Stimulated activated naive CD8-positive, alpha-beta T cell treated with anti-CD3 and anti-CD28 coated beads, Interleukin-15, amount 100 ng/mL, for 72 hours (primary cell): ENCODE data around the gene DCDC2C.
"Not testable (repeated sequence)": the region's sequence is repeated elsewhere in the genome, so short reads cannot be mapped to it uniquely, and the experiment has no call there.

Experiments
- ATAC-seq: fragments of 150-1000 bp; cut with Tn5 transposase; 2 replicates; pipeline ENCODE4 v1.10.0; 2021; ENCODE audit warnings: mild to moderate bottlenecking, moderate library complexity
- DNase-seq, 2 donors: peaks; one replicate each; pipeline ENCODE4 v3.0.0; 2021 to 2022
- H3K27ac Mint-ChIP-seq, 2 donors: one replicate each; pipeline ENCODE4 v1.8.0; 2022; ENCODE audit warnings: mild to moderate bottlenecking in 2 of 2, mixed read lengths in 2 of 2, moderate library complexity in 2 of 2
- H3K27me3 Mint-ChIP-seq: one replicate; pipeline ENCODE4 v1.8.0; 2022; ENCODE audit warnings: mixed read lengths
- H3K4me1 Mint-ChIP-seq: one replicate; pipeline ENCODE4 v1.8.0; 2022; ENCODE audit warnings: mild to moderate bottlenecking, mixed read lengths
- H3K4me3 Mint-ChIP-seq, 2 donors: one replicate each; pipeline ENCODE4 v1.8.0; 2022; ENCODE audit warnings: mild to moderate bottlenecking in 2 of 2, mixed read lengths in 2 of 2, moderate library complexity in 1 of 2
- H3K9me3 Mint-ChIP-seq, 2 donors: one replicate each; pipeline ENCODE4 v1.8.0; 2022; ENCODE audit warnings: mixed read lengths in 2 of 2

The DCDC2C gene

DNA sequence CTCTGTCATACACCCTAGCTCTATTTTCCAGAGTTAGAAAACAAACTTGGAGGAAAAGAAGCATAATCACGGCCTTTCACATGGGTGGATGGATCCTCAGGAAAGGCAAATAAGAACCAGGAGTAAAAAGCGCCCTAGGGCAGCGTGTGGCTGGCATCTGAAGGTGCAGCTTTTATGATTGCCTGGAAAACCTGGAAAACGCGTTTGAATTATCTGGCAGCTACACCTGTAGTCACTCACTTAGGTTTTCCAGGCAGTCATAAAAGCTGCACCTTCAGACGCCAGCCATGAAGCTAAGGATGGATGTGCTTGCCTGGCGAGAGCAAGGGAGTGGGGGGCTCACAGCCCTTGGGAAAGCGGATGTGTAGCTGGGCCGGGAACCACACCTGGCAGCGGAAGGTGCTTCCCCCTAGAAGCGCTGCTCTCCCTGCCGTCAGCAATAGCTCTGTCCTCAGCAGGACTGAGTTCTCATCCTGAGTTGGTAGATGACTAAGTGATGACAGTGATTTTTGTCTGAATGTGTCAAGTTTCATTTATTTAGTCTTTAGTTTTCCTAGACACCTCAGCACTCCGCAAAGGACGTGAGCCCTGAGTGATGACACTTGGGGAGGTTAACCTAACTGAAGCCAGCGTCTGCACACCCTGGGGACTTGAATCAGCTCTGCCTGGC is 82.0 kb downstream of the DCDC2C start:
- ATAC-seq (no peak), DNase-seq (no peak)
- Mint-ChIP-seq H3K4me1 (peaks cover 4% of the 10 kb centered on the region), H3K27ac (no peak overlapping the region), H3K9me3 (no peaks in the 10 kb centered on the region), H3K27me3 (no peaks in the 10 kb centered on the region), H3K4me3 (no peak overlapping the region)

DNA sequence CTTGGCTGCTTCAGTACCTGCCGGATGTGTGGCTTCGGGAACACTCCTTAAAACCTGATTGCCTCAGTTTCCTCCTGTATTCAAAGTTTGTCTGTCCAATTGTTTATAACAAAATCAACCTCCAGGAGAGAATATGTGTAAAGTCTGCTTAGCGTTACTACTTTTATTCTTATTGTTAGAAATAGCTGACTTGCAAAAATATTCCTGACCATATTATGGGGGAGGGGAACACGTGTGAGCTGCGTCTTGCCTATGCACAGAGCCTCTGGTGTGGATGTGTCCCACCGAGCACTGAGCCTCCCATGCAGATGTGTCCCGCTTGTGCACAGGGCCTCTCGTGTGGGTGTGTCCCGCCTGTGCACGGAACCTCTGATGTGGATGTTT is 82.5 kb downstream of the DCDC2C start:
- Mint-ChIP-seq H3K9me3 (no peaks in the 10 kb centered on the region), H3K27me3 (no peaks in the 10 kb centered on the region), H3K4me3 (no peak overlapping the region), H3K4me1 (no peaks in the 10 kb centered on the region), H3K27ac (no peak overlapping the region)
- ATAC-seq = no peak
- DNase-seq = no peak

DNA sequence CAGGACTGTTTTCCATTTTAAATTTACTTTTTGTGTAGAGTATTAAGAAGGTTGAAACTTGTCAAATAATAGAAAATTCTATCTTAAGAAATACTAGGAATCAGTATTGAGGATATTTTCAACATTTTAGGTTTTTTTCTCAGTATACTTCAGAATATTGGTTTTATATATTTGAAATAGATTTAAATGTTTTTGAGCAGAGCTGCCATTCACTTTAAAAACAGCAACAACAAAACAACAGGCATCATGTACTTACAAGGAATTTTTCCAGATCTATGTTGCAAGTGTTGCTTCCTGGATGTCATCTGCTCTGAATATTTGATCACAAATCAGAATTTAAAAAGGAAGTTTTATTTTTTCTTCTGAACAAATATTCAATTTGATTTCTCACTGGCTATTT is 84.4 kb downstream of the DCDC2C start:
- no peak for ATAC-seq
- Mint-ChIP-seq H3K9me3 (no peaks in the 10 kb centered on the region), H3K4me3 (no peak overlapping the region), H3K27me3 (no peaks in the 10 kb centered on the region), H3K27ac (no peak overlapping the region), H3K4me1 (no peaks in the 10 kb centered on the region)
- DNase-seq = no peak

DNA sequence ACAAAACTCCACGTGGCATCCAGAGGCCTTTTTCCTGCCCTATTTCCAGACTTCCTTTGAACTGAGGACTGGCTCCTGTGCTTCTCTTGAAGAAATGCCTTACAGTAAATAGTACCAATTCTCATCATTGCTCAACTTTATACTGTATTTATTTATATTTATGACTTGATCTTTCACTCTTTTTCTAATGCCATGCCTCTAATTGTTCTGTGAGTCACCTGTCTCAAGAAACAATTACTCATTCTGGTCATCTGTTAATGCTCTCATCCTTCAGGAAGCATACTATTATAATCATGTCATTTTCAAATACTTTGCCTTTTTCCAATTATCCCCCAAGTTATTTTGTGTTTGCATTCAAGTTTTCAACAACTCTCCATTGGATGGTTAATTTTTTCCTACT is 85.9 kb downstream of the DCDC2C start:
- H3K27ac Mint-ChIP-seq = no peak overlapping the region
- H3K4me1 Mint-ChIP-seq = no peaks in the 10 kb centered on the region
- H3K4me3 Mint-ChIP-seq = no peak overlapping the region
- no peaks in the 10 kb centered on the region for H3K27me3 Mint-ChIP-seq
- DNase-seq = no peak
- no peak for ATAC-seq
- no peaks in the 10 kb centered on the region for H3K9me3 Mint-ChIP-seq

DNA sequence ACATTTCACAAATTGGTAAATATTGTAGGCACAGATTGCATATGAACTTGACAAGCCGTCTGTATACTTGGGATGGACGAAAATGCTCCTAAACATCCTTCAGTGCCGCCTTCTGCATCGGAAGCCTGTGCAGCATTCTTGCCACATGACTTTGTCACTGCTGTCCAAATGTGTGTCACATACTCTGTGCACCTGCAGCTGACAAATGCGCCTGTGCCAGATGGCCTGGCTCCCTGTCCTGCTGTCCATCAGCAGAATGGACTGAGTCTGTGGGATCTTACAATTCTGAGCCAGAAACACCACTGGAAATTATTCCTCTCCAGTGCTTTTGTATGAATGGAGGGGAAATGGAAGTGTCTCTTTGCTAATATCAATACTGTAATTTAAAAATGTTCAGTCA is 89.9 kb downstream of the DCDC2C start:
- Mint-ChIP-seq H3K27ac (no peak overlapping the region), H3K27me3 (no peaks in the 10 kb centered on the region), H3K4me1 (no peaks in the 10 kb centered on the region), H3K9me3 (no peaks in the 10 kb centered on the region), H3K4me3 (no peak overlapping the region)
- DNase-seq (no peak), ATAC-seq (no peak)

DNA sequence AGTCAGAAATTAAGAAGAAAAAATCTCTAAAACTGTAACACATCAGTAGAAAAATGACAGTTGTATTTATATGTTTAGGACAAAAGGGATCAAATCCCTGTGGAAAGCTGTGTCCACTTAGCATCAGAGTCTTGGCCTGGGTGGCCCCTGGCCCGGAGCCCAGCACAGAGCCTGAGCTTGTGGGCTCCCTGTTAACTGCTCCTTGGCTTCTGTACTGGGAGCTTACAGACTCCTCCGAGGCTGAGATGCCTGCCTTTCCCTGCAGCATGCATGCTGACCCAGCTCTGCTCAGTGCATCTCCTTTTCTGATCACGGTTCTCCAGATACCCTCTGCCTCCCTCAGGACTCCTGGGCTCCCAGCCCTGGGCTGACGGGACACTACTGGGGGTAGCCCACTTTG is 98.1 kb downstream of the DCDC2C start:
- H3K4me3 Mint-ChIP-seq = no peak overlapping the region
- no peak for DNase-seq
- no peak overlapping the region for H3K27ac Mint-ChIP-seq
- peaks cover 24% of the 10 kb centered on the region for H3K27me3 Mint-ChIP-seq
- no peak for ATAC-seq
- H3K9me3 Mint-ChIP-seq = peaks cover 9 to 15% of the 10 kb centered on the region in 2 donors
- H3K4me1 Mint-ChIP-seq = no peaks in the 10 kb centered on the region

DNA sequence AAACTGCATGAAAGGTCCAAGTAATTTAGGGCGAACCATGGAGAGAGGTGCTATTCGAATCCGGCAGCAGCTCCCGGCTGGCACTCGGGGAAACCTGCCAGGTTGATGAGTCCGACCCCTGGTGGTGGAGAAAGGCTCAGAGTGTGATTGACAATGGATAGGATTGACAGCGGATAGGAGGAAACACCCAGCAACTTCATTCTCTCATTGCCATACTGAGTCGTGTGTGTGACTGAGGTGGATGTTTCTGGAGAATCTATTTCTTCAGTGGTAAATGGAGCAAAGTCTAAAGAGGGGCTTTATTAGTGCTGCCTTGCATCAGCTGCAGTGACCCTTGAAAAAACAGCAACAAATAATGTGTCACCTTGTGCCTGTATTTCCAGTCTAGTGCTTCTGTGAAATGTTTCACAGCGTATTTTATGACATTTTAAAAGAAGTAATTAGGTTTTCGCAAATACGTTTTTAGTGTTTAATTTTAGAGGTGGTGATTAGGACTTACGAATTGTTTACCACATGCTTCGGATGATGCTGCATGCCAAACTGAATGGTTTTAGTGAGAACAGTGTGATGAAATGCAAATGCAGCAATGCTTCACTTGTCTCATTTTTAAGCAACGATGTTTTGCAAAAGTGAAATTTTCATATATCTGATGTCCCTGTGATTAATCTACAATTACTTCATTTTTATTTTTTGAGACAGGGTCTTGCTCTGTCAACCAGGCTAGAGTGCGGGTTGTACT is 102.0 kb downstream of the DCDC2C start:
- no peaks in the 10 kb centered on the region for H3K4me1 Mint-ChIP-seq
- DNase-seq = no peak
- H3K27ac Mint-ChIP-seq = no peak overlapping the region
- no peak overlapping the region for H3K4me3 Mint-ChIP-seq
- no peak for ATAC-seq
- peaks cover 5 to 8% of the 10 kb centered on the region in 2 donors for H3K9me3 Mint-ChIP-seq
- peaks cover 24% of the 10 kb centered on the region for H3K27me3 Mint-ChIP-seq

DNA sequence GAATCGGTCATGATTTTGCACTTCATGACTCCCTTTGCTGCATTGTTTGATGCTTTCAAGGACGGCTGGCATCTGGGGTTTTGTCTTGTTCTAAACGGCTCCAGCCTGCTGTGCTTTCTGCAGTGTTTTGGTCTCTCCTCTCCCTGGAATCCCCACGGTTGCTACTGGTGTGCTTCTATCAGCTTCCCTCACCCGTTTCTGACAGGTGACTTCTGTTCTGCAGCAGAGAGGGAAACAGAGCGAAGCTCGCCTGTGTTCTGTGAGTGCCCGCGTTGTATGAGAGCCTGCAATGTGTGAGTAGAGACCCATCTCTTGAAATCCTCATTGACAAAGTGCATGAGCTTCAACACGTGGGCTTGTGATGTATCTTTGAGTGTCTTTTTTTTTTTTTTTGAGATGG is 102.8 kb downstream of the DCDC2C start:
- H3K4me3 Mint-ChIP-seq = no peak overlapping the region
- no peak overlapping the region for H3K27ac Mint-ChIP-seq
- no peak for DNase-seq
- H3K4me1 Mint-ChIP-seq = no peaks in the 10 kb centered on the region
- no peak for ATAC-seq
- peaks cover 8 to 13% of the 10 kb centered on the region in 2 donors for H3K9me3 Mint-ChIP-seq
- H3K27me3 Mint-ChIP-seq = peaks cover 20% of the 10 kb centered on the region

DNA sequence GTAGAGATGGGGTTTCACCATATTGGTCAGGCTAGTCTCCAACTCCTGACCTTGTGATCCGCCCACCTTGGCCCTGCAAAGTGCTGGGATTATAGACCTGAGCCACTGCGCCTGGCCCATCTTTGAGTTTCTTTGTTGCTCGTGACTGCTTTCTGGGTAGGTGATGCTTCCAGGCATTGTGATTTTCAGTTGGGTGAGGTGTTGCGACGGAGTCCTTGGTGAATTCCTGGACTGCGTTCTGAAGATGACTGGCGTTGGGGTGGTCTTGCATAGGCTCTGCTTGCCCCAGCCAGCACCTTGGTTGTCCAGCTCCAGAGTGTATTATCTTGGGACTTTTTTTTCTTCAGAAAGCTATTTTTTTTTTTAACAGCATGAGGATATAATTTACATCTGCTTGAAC is 103.4 kb downstream of the DCDC2C start:
- Mint-ChIP-seq H3K27ac (no peak overlapping the region), H3K4me3 (no peak overlapping the region), H3K27me3 (peaks cover 15% of the 10 kb centered on the region), H3K9me3 (peaks cover 8 to 17% of the 10 kb centered on the region in 2 donors), H3K4me1 (no peaks in the 10 kb centered on the region)
- ATAC-seq (no peak), DNase-seq (no peak)

DNA sequence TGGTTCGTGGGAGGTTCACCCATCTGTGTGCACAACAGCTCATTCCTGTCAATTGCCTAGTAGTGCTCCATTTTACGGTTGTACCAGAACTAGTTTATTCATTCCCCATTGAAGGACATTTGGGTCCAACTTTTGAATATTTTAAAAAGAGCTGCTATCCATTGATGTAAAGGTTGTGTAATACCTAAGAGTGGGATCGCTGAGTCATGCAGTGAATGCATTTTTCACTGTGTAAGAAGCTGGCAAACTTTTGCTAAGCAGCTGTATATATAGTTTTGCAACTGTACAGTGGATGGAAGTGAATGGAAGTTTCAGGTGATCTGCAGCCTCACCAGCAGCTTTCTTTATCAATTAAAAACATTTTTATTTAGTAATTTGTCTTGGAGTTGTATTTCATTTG is 104.5 kb downstream of the DCDC2C start:
- no peak for ATAC-seq
- H3K9me3 Mint-ChIP-seq = peaks cover 8 to 24% of the 10 kb centered on the region in 2 donors
- no peaks in the 10 kb centered on the region for H3K4me1 Mint-ChIP-seq
- peaks cover 12% of the 10 kb centered on the region for H3K27me3 Mint-ChIP-seq
- no peak overlapping the region for H3K4me3 Mint-ChIP-seq
- DNase-seq = no peak
- H3K27ac Mint-ChIP-seq = no peak overlapping the region

DNA sequence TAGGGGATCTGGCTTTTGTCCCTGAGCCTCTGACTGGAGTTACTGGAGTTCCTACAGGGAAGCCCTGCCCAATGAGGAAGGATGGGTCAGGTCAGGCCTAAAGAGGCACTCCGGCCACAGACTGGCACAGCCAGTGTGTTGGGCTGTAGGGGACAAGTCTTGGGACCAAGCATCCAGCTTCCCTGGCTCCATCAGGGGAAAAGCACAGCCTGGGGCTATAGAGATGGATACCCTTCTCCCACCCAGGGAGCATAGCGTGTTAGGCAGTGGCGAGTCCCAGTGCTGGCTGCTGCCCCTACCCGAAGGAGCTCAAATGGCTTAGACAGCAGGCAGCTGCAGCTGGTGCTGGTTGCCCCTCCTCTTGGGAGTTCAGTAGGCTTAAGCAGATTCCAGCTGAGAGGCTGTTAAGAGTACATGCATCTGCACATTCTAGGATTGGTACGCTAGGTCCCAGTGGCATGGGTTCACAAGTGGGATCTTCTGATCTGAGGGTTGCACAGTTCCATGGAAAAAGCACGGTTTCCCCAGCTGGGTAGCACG is 111.4 kb downstream of the DCDC2C start:
- H3K27me3 Mint-ChIP-seq = no peaks in the 10 kb centered on the region
- H3K4me3 Mint-ChIP-seq = no peak overlapping the region
- H3K4me1 Mint-ChIP-seq = no peaks in the 10 kb centered on the region
- H3K27ac Mint-ChIP-seq = no peak overlapping the region
- ATAC-seq (no peak), DNase-seq (no peak)
- H3K9me3 Mint-ChIP-seq = peaks cover 14 to 27% of the 10 kb centered on the region in 2 donors

DNA sequence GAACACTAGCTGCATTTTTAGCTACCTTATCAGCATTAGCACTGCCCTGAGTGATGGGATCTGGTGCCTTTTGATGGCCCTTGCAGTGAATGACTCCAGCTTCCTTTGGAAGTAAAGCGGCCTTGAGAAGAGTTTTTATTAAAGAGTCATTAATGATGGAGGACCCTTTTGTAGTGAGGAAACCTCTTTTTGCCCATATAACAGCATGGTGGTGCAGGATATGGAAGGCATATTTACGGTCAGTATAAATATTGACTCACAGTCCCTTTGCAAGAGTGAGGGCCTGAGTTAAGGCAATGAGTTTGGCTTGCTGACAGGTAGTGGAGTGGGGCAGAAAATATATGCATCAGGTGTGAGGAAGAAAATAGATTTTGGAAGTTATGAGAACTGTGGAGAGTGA is 113.8 kb downstream of the DCDC2C start:
- H3K27ac Mint-ChIP-seq, DNase-seq, H3K4me3 Mint-ChIP-seq, H3K27me3 Mint-ChIP-seq, ATAC-seq, H3K4me1 Mint-ChIP-seq: not testable (repeated sequence)
- H3K9me3 Mint-ChIP-seq = peaks cover 20 to 26% of the 10 kb centered on the region in 2 donors

DNA sequence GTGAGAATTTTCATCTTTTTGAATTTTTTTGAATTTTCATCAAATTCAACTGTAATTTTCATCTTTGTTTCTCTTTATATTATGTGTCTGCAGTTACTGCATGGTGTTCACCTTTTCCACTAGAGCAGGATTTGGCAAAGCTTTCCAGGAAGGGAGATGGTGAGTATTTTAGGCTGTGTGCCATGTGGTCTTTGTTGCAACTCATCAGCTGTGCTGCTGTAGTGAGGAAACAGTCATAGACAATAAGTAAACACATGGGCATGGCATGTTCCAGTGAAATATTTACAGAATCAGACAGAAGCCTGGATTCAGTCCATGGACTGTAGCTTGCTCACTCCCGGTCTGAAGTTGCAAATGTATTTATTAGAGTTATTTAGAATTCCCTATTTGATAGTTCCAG is 120.4 kb downstream of the DCDC2C start:
- no peak for ATAC-seq
- H3K4me3 Mint-ChIP-seq = no peak overlapping the region
- no peak overlapping the region for H3K27ac Mint-ChIP-seq
- no peaks in the 10 kb centered on the region for H3K4me1 Mint-ChIP-seq
- peaks cover 8% of the 10 kb centered on the region for H3K27me3 Mint-ChIP-seq
- DNase-seq = no peak
- peaks cover 8 to 33% of the 10 kb centered on the region in 2 donors for H3K9me3 Mint-ChIP-seq

DNA sequence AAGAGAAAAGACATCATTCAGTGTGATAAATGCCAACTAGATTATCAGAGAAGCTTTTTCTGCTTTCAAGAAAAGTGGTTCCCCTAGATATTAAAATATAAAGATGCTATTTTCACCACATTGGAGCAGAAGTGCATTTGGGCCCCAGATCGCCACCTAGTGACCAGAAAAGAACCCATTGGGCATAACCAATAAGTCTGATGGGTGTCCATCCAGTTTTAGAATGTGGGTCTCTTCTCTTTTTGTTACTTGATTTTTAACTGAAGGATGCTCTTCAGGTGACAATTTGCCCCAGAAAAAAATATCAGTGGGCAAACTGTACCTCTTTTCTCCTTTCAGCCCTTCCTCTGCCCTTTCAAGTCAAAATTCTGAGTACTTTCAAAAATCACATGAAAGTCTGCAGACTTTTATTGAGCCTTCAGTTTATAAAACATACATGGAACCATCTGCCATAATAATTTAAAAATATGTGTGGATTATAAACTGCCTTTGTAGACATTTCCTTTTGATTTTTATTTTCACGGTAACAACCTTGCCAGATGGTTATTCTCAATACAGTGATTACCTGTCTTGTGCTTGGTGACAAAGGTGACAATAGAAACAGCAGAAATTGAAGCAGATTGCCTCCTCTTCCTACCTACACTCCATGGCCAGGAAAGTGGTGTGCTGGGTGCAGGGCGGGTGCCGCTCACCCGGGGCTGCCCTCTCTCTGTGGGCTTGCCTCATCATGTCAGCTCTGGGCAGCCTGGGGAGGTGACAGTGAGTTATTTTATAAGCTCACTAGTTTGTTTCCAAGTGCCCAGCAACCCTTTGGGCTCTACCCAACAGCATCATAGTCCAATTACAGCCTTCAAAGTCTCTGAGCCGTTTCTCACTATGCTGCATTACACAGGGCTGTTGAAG is 124.5 kb downstream of the DCDC2C start:
- Mint-ChIP-seq H3K4me3 (no peak overlapping the region), H3K9me3 (peaks cover 0 to 11% of the 10 kb centered on the region in 2 donors), H3K4me1 (no peaks in the 10 kb centered on the region), H3K27ac (no peak overlapping the region), H3K27me3 (peaks cover 22% of the 10 kb centered on the region)
- ATAC-seq (no peak), DNase-seq (no peak)

DNA sequence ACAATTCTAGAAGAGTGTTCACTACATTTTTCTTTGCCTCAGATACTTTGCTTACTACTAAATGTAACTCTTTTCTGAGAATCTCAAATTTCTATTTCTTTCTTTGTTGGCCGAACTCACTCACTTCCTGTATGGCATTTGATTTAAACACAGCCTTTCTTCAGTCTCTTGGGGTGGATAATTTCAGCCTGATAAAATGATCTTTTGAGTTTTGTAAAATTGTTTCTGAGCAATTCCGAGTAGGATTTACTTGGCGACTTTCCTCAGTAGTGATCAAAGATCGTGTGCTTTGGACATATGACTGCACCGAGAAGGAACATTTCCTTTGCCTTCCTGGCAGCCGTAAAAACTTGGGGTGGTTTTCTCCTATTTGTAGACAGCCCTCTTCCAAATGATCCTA is 127.4 kb downstream of the DCDC2C start:
- DNase-seq = no peak

DNA sequence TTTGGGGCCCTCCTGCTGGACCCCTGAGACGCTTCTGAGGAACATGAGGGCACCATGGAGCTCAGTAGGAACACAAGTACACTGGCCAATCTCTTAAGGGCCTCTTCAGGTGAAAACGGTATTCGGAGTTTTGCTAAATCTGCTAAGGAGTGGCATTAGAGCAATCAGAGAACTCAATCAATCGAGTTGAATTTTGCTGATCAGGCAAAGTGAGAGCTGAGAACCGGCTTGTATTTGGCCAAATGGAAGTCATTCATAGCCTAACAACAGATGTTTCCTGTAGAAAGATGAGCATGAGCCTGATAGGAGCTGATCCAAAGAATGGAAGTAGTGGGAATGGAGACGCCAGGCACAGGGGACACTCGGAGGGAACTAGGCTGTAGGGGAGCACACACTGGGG is 133.7 kb downstream of the DCDC2C start:
- Mint-ChIP-seq H3K27me3 (peaks cover 9% of the 10 kb centered on the region), H3K4me1 (no peaks in the 10 kb centered on the region), H3K4me3 (no peak overlapping the region), H3K9me3 (peaks cover 0 to 14% of the 10 kb centered on the region in 2 donors), H3K27ac (peak overlapping the region in 1 of 2 donors; percentile 45)
- no peak for DNase-seq
- no peak for ATAC-seq

More for the DNA sequence above, 127.4 kb downstream of the DCDC2C start:
- Mint-ChIP-seq H3K27me3 (peaks cover 22% of the 10 kb centered on the region), H3K4me3 (no peak overlapping the region), H3K27ac (no peak overlapping the region), H3K9me3 (no peaks in the 10 kb centered on the region), H3K4me1 (no peaks in the 10 kb centered on the region)
- no peak for ATAC-seq
